Effector memory CD4-positive, alpha-beta T cell (primary cell): ENCODE results near the gene OPRL1.

ENCODE experiments used
- DNase-seq, 3 donors: peaks; one replicate each; pipeline ENCODE4 v3.0.0-alpha.2; 2020
- H3K27ac ChIP-seq: 2 replicates; pipeline ENCODE4 v1.7.0; 2013; ENCODE audit warnings: mild to moderate bottlenecking, low read length, moderate library complexity; ENCODE audit not compliant: insufficient read depth, poor library complexity, severe bottlenecking
- H3K27me3 ChIP-seq: replicated peaks from 2 replicates; pipeline ENCODE4 v1.7.0; 2013; ENCODE audit warnings: mild to moderate bottlenecking, low read length; ENCODE audit not compliant: insufficient read depth, control insufficient read depth, poor library complexity, severe bottlenecking
- H3K36me3 ChIP-seq: 2 replicates; pipeline ENCODE4 v1.7.0; 2013; ENCODE audit warnings: mild to moderate bottlenecking, low read length, moderate library complexity; ENCODE audit not compliant: control insufficient read depth, insufficient read depth
- H3K4me1 ChIP-seq: 2 replicates; pipeline ENCODE4 v1.7.0; 2013; ENCODE audit warnings: low read length, mild to moderate bottlenecking; ENCODE audit not compliant: control insufficient read depth, insufficient read depth, poor library complexity, severe bottlenecking
- H3K4me3 ChIP-seq: 2 replicates; pipeline ENCODE4 v1.7.0; 2013; ENCODE audit warnings: low read length, low read depth, mild to moderate bottlenecking; ENCODE audit not compliant: insufficient read depth, poor library complexity, severe bottlenecking
- H3K9me3 ChIP-seq: 2 replicates; pipeline ENCODE4 v1.7.0; 2013; ENCODE audit warnings: mild to moderate bottlenecking, low read length, moderate library complexity; ENCODE audit not compliant: control insufficient read depth

The OPRL1 gene

DNA sequence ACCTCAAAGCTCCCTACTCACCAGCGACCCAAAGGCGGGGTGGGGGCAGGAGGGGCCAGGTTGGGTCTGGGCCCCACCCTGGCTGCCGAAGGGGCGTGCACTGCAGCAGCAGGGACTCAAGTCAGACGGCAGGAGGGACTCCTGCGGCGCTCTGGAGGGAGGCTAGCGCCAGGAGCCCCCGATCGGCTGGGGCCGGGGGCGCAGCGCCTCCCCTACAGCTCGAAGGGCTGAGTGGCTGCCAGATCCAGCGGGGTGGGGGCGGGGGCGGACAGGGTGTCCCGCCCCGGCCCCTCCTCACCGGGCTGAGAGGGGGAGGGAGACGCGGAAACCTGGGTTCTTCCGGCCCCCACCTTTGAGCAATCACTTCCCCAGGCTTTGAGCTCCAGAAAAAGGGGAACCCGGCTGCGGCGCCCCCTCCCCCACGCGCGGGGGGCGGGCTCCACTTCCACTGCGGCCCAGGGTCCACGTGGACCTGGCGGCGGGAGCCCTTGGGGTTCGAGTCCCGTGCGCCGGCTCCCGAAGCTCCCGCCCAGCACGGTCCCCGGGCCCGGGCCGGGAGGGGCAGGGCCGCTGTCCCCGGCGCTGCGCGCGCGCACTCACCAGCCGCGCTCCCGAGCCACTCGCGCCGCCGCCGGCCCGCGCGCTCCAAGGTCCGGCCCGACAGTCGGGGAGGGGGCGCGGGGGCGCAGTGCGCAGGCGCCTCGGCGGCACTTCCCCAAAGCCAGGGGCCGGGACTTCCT, 439 bp upstream of the OPRL1 start, which contains the start of gene RGS19:
TSS of gene RGS19 (minus strand) at position 246 of the 740 bp plus-strand sequence. CDS start 2,632 bp downstream, outside the sequence.
- peaks cover 46% of the 10 kb centered on the region for H3K4me1 ChIP-seq
- H3K27ac ChIP-seq = peak within 1 kb of the TSS; percentile 82
- no peaks in the 10 kb centered on the region for H3K9me3 ChIP-seq
- peak; percentile 57 to 66 (median 63) for DNase-seq
- H3K36me3 ChIP-seq = peaks cover 18% of the 10 kb centered on the region
- peak within 1 kb of the TSS; percentile 85 for H3K4me3 ChIP-seq
- no peaks in the 10 kb centered on the region for H3K27me3 ChIP-seq

DNA sequence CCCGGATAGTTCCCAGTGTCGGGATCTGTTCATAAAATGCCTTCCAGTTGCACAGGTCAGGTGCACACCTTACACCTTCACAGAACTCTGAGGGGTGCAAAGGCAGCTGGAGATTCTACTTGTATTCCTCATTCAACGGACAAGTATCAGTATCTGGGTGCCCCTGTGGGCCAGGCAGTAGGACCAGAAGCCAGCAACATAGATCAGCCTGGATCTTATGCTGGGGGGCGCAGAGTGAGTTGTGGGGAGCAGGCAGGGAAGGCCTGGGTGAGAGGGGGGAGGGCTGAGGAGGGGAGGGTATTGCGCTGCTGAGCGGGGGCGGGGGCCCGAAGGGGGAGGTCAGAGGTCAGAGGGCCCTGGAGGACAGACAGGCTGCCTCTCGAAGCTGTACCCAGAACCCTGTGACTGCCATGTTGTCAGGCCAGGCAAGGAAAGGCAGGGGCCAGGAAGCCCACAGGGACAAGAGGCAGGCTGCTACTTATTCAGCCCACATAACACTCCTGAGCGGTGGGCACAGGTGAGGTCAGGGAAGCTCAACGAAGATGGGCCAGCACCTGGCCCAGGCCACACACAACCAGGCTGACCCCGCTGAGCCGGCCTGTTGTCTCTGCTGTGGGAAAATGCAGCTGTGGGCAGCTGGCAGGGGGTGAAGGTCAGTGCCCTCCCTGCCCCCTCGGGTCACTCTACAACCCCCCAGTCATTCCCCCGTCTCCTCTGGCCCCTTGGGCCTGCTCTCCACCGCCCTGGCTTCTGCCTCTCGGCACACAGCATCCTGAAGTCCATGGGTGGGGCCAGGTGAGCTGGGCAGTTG, 1.1 kb downstream of the OPRL1 start:
- Histone ChIP-seq H3K27ac (peak overlapping the region; percentile 82), H3K9me3 (no peaks in the 10 kb centered on the region), H3K4me1 (peaks cover 51% of the 10 kb centered on the region), H3K36me3 (peaks cover 4% of the 10 kb centered on the region), H3K4me3 (no peak overlapping the region), H3K27me3 (no peaks in the 10 kb centered on the region)
- DNase-seq = no peak

DNA sequence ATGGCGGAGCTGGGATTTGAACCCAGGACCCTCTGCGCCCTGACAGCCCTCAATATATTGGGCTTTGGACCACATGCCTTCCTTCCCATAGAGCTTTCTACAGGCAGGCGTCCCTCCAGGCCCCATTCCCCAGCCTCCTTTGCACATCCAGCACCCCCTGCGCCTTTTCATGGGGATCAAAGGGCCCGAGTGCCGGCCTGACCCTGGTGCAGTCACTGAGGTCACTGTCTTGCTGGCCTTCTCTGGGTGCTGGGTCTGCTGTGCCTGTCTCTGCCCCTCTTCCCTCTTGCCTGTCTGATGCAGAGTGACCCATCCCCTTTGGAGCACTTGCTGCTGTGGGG, 1.7 kb downstream of the OPRL1 start:
- Histone ChIP-seq H3K27ac (no peak overlapping the region), H3K4me3 (no peak overlapping the region), H3K4me1 (peaks cover 47% of the 10 kb centered on the region), H3K9me3 (no peaks in the 10 kb centered on the region), H3K27me3 (no peaks in the 10 kb centered on the region), H3K36me3 (no peaks in the 10 kb centered on the region)
- no peak for DNase-seq

DNA sequence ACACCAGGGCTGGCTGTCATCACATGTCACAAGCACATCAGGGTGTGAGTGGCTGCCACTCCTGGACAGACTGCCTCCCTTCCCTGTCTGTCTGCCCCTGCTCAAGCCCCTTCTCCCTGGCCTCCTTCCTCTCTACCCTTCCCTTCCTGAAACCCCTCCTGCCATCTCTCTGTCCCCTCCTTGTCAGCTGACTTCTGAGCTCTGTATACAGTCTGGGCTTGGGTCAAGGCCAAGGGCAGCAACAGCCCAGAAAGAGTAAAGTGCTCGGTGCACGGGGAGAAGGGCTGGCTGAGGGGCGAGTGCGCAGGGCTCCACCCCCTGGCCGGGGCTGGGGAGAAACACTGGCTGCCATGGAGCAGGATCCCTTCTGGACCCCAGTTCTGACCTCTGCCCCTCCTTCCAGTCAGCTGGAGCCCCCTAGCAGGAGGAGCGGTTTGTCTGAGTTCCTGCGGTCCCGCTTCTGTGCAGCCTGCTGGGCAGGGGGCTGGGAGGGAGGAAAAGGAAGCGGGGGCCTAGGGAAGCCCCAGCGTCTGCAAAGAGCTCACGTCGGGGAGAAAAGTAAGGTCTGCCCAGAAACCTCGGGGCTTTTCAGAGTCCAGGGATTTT, 2.3 kb downstream of the OPRL1 start:
- no peak overlapping the region for H3K4me3 ChIP-seq
- H3K36me3 ChIP-seq = no peaks in the 10 kb centered on the region
- H3K9me3 ChIP-seq = no peaks in the 10 kb centered on the region
- H3K27me3 ChIP-seq = no peaks in the 10 kb centered on the region
- DNase-seq = no peak
- peaks cover 40% of the 10 kb centered on the region for H3K4me1 ChIP-seq
- peak overlapping the region; percentile 0 for H3K27ac ChIP-seq

DNA sequence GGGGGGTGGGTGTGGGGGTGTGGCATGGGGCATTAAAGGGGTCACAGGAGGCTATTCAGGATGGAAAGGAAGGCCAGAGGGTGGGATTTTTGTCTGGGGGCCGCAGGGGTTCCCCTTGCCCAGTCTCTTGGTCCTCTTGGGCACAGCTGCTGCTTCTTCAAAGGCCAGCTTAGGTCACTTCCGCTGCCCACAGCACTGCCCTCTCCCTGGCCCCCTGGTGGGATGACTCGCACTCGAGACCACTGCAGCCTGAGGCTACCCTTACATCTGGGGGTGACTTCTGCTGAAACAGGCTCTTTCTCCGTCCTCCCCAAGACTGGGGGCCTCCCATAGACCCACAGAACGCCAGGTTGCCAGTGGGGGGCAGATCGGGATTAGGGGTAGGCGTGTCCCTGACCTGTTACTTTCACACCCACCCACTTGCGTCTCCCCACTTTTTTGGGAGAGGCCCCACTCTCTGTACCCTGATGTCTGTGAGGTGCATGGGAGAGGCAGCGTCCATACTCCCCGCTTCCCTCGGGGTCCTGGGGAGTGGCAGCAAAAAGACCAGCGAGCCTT, 3.0 kb downstream of the OPRL1 start:
- H3K36me3 ChIP-seq = no peaks in the 10 kb centered on the region
- no peaks in the 10 kb centered on the region for H3K27me3 ChIP-seq
- no peak overlapping the region for H3K27ac ChIP-seq
- H3K4me3 ChIP-seq = peak overlapping the region; percentile 55
- H3K4me1 ChIP-seq = peaks cover 36% of the 10 kb centered on the region
- DNase-seq = no peak
- H3K9me3 ChIP-seq = peaks cover 4% of the 10 kb centered on the region

DNA sequence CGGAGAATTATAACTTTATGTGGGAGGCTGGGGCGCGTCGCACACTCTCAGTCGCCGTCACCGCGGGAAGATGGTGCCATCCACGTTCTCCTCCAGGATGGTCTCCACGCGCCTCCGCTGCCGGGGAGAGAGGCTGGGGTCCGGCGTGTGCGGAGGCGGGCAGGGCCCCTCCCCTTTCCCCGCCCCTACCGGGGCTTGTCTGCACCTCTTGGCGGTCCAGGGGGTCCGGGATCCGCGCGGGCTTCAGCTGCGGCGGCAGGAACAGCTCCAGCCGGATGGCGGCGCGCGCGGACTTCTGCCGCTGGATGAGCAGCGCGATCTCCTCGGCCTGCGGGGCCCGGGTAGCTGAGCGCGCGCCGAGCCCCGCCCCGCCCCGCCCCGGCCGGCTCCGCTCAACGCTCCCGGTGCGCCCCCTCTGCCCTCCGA, 3.5 kb downstream of the OPRL1 start:
- Histone ChIP-seq H3K27me3 (no peaks in the 10 kb centered on the region), H3K4me3 (peak overlapping the region; percentile 55), H3K36me3 (no peaks in the 10 kb centered on the region), H3K27ac (no peak overlapping the region), H3K4me1 (peaks cover 31% of the 10 kb centered on the region), H3K9me3 (peaks cover 5% of the 10 kb centered on the region)
- DNase-seq = peak; percentile 28 to 54 (median 41)

DNA sequence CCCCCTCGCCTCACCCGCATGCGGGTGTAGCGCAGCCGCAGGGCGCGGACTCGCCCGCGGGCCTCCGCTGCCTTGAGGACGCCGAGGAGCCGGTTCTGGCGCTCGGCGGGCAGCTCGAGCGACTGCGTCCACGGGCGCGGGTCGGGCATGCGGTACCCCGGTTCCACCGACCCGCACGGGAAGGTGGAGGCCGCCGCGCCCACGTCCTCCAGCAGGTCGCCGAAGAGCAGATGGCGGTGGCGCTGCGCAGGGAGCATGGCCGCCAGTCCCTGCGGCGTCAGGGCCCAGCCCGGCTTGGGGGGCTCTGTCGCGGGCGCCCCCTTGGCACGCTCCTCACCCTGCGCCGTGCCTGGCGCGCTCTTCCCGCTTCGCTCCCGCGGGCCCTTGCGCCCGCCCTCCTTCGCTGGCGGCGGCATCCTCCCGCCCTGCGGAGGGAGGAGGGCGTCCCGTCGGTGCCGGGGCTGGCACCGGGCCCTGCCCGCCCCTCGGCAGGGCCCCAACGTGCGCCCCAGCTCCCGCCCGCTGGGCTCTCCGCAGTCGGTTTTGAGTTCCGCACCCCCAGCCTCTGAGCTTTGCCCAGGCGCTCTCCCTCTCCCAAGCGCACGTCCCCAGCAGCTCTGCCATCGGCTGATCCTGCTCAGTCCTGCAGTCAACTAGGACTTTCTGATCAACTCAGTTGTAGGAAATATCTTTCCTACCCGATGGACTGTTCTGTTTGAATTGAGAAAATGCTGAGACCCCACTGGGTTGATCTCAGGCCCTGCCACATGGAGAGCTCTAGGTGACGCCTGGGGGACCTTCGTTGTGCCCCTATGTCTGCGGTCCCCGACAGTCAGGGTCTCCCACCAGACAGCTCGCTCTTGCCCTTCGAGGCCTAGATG, 4.2 kb downstream of the OPRL1 start, which contains the start of gene LKAAEAR1:
TSS of gene LKAAEAR1 (minus strand) at position 595 of the 881 bp plus-strand sequence. CDS start at position 416, 179 bp downstream.
- Histone ChIP-seq H3K4me3 (peak within 1 kb of the TSS; percentile 55), H3K9me3 (peaks cover 5% of the 10 kb centered on the region), H3K27ac (no peak within 1 kb of the TSS), H3K36me3 (no peaks in the 10 kb centered on the region), H3K27me3 (no peaks in the 10 kb centered on the region), H3K4me1 (peaks cover 28% of the 10 kb centered on the region)
- DNase-seq = no peak

DNA sequence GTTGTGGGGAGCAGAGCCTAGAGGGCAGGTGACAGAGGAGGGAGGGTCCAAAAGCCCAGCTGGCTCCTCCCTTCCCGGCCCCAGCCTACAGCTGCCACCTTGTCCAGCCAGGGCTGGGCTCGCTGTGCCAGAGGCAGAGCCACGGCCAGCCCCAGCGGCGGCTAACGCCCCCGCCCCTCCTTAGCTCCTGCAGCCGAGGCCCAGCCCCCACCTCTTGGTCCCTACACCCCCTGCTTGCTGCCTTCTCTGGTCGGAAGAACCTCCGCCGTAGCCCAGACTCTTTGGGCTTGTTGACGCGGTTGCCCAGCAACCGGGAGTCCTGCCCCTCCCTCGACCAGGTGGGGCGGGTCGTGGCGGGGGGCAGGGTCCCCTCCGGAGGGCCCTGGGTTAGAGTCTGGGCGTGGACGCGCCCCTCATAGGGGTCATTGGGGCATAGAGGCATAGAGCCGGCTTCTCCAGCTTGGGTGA, 4.8 kb downstream of the OPRL1 start:
- Histone ChIP-seq H3K4me3 (no peak overlapping the region), H3K36me3 (no peaks in the 10 kb centered on the region), H3K27ac (no peak overlapping the region), H3K4me1 (peaks cover 28% of the 10 kb centered on the region), H3K9me3 (peaks cover 5% of the 10 kb centered on the region), H3K27me3 (no peaks in the 10 kb centered on the region)
- no peak for DNase-seq

DNA sequence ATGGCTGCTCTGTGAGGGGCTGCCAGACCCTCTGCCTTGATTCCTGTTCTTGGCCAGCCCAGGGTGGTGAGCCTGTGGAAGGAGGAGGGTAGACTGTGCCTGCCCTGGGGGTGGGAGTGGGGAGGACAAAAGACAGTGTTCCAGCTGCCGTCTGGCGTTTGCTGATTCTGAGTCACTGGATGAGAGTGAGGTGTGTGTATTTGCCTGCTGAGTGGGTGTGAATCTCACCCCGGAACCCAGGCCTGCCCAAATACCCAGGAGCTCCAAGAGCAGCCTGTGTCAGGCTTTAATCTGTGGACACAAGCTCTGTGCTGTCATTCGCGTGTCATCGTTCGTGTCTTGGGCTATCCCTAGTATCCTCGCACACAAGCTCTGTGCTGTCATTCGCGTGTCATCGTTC, 6.9 kb downstream of the OPRL1 start:
- no peak overlapping the region for H3K4me3 ChIP-seq
- DNase-seq = no peak
- no peaks in the 10 kb centered on the region for H3K27me3 ChIP-seq
- no peak overlapping the region for H3K27ac ChIP-seq
- H3K36me3 ChIP-seq = no peaks in the 10 kb centered on the region
- peaks cover 20% of the 10 kb centered on the region for H3K4me1 ChIP-seq
- peaks cover 5% of the 10 kb centered on the region for H3K9me3 ChIP-seq
